ENCODE data around the gene NHEJ1. TPM values are rescaled to one million over a fixed set of nuclear protein-coding genes. Genes with fewer than 3 reads are reported as not detected.
A peak's percentile ranks its signal among the peaks of the same experiment; 100 is the strongest.

The NHEJ1 gene
- total and polyA plus RNA-seq, 9 of the 15 experiments (the other 6 are each of a cell fraction or from before 2014, with no cell fraction given), result 9.0 to 23.7 (median 13.9) TPM

DNA sequence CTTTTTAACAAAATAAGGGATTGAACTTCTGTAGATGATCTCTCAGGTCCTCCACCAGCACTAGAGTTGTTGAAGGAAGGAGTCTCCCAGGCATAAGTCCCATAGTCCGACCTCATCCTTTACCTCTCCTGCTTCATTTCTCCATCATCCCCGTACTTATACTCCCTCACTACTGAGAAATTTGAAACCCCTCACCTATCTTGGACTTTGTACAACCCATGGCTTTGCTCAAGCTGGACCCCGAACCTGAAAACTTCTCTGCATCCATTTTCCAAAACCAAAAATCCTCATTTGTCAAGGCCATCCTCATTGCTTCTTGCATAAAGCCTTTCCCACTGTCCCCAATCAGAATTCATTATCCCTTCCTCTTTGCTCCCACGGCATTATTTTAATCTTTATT lies 482 bp upstream of the NHEJ1 start:
- no peak overlapping the region for H3K27ac ChIP-seq (ENCODE audit: extremely low read depth, low read depth, low read length)
- H3K4me2 ChIP-seq (ENCODE audit: insufficient read depth, low read length), result peak overlapping the region; percentile 86
- H3K9me3 ChIP-seq (replicated peaks; ENCODE audit: control insufficient read depth, insufficient read depth, low read depth, low read length), result no peaks in the 10 kb centered on the region
- intact Hi-C loops (cut with micrococcal nuclease) (loop anchor here (2.0 kb wide), 1 partner anchor 58 kb away; the partner anchor contains the start of gene ABCB6), in situ Hi-C loops (cut with MboI) (no loop called here)
- BruUV-seq (replicated peaks), result no TSS peak
- DNase-seq (ENCODE audit: extremely low read depth in 1 of 4, low spot score in 3 of 4) (no peak), FAIRE-seq (no peak), ATAC-seq (no peak)
- H3K79me2 ChIP-seq (ENCODE audit: control insufficient read depth, insufficient read depth, low read length), result no peaks in the 10 kb centered on the region; the same call in 2 of the 3 replicates
- no peaks in the 10 kb centered on the region for H3K9me1 ChIP-seq (ENCODE audit: control insufficient read depth, insufficient read depth, low read length)
- peaks cover 8 to 16% of the 10 kb centered on the region in 2 experiments; a peak in 4 of 5 replicates for H3K4me1 ChIP-seq (replicated peaks in 1 of 2; ENCODE audit: control insufficient read depth in 2 of 2, insufficient read depth in 2 of 2, low read length in 2 of 2)
- no peaks in the 10 kb centered on the region; the same call in 1 of the 2 replicates for H4K20me1 ChIP-seq (replicated peaks; ENCODE audit: control insufficient read depth, insufficient read depth, low read length)
- POLR2A ChIA-PET, result no interaction called here
- peak overlapping the region; percentile 10; the same call in 1 of the 2 replicates for H2AFZ ChIP-seq (ENCODE audit: low read depth, low read length)
- H3K4me3 ChIP-seq, result peak overlapping the region; percentile 55
- 32% methylated on average over 4 of the region's 4 CpGs for WGBS (ENCODE audit: insufficient coverage, low coverage, missing lambda C conversion rate)
- TF ChIP-seq CSDE1 (IDR thresholded peaks at IDR 0.05) (no peak), CREBBP (IDR thresholded peaks at IDR 0.05; ENCODE audit: low read depth, low read length) (no peak), MYNN (IDR thresholded peaks at IDR 0.05) (no peak), MYNN (CRISPR knock-in tag; IDR thresholded peaks at IDR 0.05) (no peak), SAP30 (IDR thresholded peaks at IDR 0.05; ENCODE audit: borderline replicate concordance, insufficient read depth, low read depth, low read length, poor library complexity, severe bottlenecking) (no peak)
- CTCF ChIA-PET (ENCODE audit: low intra/inter-chr PET ratio), result interaction anchor here (0.6 to 2.3 kb wide), 3 partner anchors 51 to 137 kb away, joined by 4 to 10 read pairs (median 5); no protein-coding TSS in a partner anchor
- H3K9ac ChIP-seq (ENCODE audit: insufficient read depth in 1 of 2, low read depth in 2 of 2, low read length in 2 of 2), result peak overlapping the region; percentile 11 to 95
- no peaks in the 10 kb centered on the region for H3K27me3 ChIP-seq (ENCODE audit: control insufficient read depth in 2 of 2, insufficient read depth in 2 of 2, low read length in 2 of 2)
- H3K36me3 ChIP-seq (ENCODE audit: control insufficient read depth, insufficient read depth, low read length), result 0 out of 3 replicates have a peak, but pooled peaks cover 5% of the 10 kb centered on the region

Data from K562 (cell line).